ENCODE data around the gene GPR83.

GRCh38 chr11:94418123-94418765 lies 17.0 kb upstream of the GPR83 start:
- TF ChIP-seq, protein P1, sequence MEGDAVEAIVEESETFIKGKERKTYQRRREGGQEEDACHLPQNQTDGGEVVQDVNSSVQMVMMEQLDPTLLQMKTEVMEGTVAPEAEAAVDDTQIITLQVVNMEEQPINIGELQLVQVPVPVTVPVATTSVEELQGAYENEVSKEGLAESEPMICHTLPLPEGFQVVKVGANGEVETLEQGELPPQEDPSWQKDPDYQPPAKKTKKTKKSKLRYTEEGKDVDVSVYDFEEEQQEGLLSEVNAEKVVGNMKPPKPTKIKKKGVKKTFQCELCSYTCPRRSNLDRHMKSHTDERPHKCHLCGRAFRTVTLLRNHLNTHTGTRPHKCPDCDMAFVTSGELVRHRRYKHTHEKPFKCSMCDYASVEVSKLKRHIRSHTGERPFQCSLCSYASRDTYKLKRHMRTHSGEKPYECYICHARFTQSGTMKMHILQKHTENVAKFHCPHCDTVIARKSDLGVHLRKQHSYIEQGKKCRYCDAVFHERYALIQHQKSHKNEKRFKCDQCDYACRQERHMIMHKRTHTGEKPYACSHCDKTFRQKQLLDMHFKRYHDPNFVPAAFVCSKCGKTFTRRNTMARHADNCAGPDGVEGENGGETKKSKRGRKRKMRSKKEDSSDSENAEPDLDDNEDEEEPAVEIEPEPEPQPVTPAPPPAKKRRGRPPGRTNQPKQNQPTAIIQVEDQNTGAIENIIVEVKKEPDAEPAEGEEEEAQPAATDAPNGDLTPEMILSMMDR (IDR thresholded peaks at IDR 0.05): no peak
- TF ChIP-seq POLR2A (IDR thresholded peaks at IDR 0.05): no peak
